Right atrium auricular region (tissue), 2 donors: ENCODE measurements around the gene MSMB. TPM values are rescaled to one million over a fixed set of nuclear protein-coding genes. Genes with fewer than 3 reads are reported as not detected.
"Not testable (repeated sequence)": the region's sequence is repeated elsewhere in the genome, so short reads cannot be mapped to it uniquely, and the experiment has no call there.

Experiments used
- DNase-seq: peaks from one replicate; pipeline ENCODE4 v3.0.0-alpha.2; 2019; ENCODE audit warnings: low spot score
- H3K27ac ChIP-seq, 2 donors: fragments of 200-600 bp; sonication (generic); 1 replicate in 1 of 2; 2 replicates in 1 of 2; pipeline ENCODE4 v1.5.1; 2016 to 2019
- H3K27me3 ChIP-seq, 2 donors: fragments of 200-600 bp; sonication (generic); one replicate each; pipeline versions ENCODE4 v1.5.1 to v1.6.0; 2017 to 2019
- H3K36me3 ChIP-seq: fragments of 200-600 bp; sonication (generic); one replicate; pipeline ENCODE4 v1.5.1; 2016
- H3K4me1 ChIP-seq, 2 donors: fragments of 200-600 bp; sonication (generic); one replicate each; pipeline versions ENCODE4 v1.5.1 to v1.6.0; 2017 to 2019
- H3K4me3 ChIP-seq, 2 donors: fragments of 200-600 bp; sonication (generic); 1 replicate in 1 of 2; 2 replicates in 1 of 2; pipeline ENCODE4 v1.5.1; 2017 to 2019; ENCODE audit warnings: mild to moderate bottlenecking in 1 of 2, moderate library complexity in 1 of 2
- H3K9me3 ChIP-seq, 2 donors: fragments of 200-600 bp; sonication (generic); one replicate each; pipeline ENCODE4 v1.5.1; 2019
- total RNA-seq, 2 donors: library from RNA; depleted of rRNA; stranded (reverse); fragments of >200 nt; gene quantifications; one replicate each; pipeline ENCODE4 v1.1.0, GENCODE V29; 2016
- TF ChIP-seq, protein P1 (sequence below), 2 donors: fragments of 200-600 bp; sonication (generic); IDR thresholded peaks; one replicate each; pipeline ENCODE4 v1.5.1; 2019; ENCODE audit warnings: antibody characterized with exemption in 2 of 2

Gene MSMB
- total RNA-seq, 2 donors from 2014 or later, result not detected

DNA sequence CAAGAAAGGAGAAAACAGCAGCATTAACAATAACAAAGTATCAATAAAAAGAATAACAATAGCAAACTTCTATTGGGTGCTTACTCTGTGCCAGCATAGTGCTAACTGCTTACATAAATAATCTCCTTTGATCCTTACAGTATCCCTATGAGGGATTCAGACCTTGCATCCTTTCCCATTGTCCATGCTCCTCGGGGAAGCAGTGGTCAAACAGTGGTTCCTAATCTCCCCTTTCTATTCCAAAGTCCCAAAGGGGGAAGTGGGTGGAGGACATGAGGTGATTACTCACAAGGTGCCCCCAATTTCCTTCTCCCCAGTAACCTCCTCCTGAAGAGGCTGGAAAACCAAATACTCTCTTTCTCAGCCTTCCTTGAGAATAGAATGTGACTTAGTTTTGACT lies 22.0 kb upstream of the MSMB start:
- no peaks in the 10 kb centered on the region for H3K27me3 ChIP-seq
- no peak overlapping the region for H3K27ac ChIP-seq
- TF ChIP-seq, protein P1, sequence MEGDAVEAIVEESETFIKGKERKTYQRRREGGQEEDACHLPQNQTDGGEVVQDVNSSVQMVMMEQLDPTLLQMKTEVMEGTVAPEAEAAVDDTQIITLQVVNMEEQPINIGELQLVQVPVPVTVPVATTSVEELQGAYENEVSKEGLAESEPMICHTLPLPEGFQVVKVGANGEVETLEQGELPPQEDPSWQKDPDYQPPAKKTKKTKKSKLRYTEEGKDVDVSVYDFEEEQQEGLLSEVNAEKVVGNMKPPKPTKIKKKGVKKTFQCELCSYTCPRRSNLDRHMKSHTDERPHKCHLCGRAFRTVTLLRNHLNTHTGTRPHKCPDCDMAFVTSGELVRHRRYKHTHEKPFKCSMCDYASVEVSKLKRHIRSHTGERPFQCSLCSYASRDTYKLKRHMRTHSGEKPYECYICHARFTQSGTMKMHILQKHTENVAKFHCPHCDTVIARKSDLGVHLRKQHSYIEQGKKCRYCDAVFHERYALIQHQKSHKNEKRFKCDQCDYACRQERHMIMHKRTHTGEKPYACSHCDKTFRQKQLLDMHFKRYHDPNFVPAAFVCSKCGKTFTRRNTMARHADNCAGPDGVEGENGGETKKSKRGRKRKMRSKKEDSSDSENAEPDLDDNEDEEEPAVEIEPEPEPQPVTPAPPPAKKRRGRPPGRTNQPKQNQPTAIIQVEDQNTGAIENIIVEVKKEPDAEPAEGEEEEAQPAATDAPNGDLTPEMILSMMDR (IDR thresholded peaks at IDR 0.05), result no peak
- no peaks in the 10 kb centered on the region for H3K9me3 ChIP-seq
- no peak overlapping the region for H3K4me3 ChIP-seq
- no peaks in the 10 kb centered on the region for H3K4me1 ChIP-seq
- no peaks in the 10 kb centered on the region for H3K36me3 ChIP-seq
- no peak for DNase-seq

DNA sequence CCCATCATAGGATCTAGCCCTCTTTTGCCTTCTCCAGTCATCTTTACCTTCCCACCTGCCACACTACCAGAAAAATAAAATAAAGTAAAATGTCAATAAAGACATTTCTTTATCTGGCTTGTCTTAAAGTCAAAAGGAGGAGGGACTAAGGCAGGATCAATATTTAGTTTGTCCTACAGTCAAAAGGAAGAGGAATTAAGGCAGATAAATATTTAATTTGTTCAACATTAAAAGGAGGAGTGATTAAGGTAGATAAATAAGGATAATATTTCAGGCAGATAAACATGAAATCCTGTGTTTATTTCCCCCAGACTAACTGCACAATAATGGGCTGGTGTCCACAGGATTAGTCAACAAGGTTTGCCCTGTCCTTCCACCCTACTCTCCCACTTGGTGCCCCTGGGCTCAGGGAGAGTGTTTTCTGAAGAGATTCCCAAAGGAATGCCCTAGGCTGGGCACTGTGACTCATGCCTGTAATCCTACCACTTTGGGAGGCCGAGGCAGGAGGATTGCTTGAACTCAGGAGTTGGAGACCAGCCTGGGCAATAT lies 18.3 kb upstream of the MSMB start:
- no peak for DNase-seq
- Histone ChIP-seq H3K27me3 (no peaks in the 10 kb centered on the region), H3K4me3 (no peak overlapping the region), H3K27ac (no peak overlapping the region), H3K9me3 (no peaks in the 10 kb centered on the region), H3K4me1 (no peaks in the 10 kb centered on the region), H3K36me3 (no peaks in the 10 kb centered on the region)
- TF ChIP-seq, protein P1 (IDR thresholded peaks at IDR 0.05), result no peak

DNA sequence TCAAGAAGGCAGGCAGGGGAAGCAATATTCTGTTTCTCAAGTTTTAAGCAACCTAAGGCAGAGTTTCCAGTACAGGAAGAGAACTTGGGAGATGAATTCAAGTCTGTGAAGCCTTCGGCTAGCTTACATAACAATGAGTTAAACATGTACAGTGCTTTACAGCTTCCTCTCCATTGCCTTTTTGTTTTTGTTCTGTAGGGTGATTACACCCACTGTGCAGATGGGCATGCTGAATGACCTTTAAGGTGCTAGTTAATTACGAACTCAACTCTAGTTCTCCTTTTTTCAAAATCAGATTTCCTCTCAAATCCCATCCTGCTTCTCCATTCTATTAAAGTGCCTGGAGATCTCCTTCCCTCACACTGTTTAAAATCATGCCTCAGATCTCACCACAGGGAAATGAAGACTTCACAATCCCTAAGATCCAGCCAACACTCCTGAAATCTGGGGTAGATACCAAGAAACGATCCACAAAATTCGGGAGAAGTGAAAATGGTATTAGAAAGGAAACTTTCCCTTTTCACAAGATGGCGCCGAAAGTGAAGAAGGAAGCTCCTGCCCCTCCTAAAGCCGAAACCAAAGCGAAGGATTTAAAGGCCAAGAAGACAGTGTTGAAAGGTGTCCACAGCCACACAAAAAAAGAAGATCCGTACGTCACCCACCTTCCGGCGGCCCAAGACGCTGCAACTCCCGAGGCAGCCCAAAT lies 16.8 kb upstream of the MSMB start:
- TF ChIP-seq, protein P1 (IDR thresholded peaks at IDR 0.05), result no peak
- DNase-seq, result no peak
- Histone ChIP-seq H3K27me3 (no peaks in the 10 kb centered on the region), H3K4me1 (no peaks in the 10 kb centered on the region), H3K9me3 (no peaks in the 10 kb centered on the region), H3K36me3 (no peaks in the 10 kb centered on the region), H3K4me3 (no peak overlapping the region), H3K27ac (no peak overlapping the region)

DNA sequence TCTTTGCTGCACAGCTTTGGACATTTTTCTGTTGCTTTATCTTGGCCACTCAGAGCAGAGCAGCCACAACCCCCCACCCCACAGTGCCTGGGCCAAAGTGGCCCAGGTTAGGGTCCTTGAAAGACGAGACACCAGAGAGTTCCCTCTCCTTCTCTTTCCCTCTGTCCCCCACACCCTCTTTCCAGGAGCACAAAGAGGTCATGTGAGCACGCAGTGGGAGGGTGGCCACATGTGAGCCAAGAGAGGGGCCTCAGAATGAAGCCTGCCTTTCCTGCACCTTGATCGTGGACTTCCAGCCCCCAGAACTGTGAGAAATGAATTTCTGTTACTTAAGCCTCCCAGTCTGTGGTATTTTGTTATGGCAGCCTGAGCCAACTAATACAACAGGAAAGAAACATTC lies 14.6 kb upstream of the MSMB start:
- H3K4me3 ChIP-seq, result no peak overlapping the region
- no peaks in the 10 kb centered on the region for H3K27me3 ChIP-seq
- no peak overlapping the region for H3K27ac ChIP-seq
- H3K36me3 ChIP-seq, result no peaks in the 10 kb centered on the region
- TF ChIP-seq, protein P1 (IDR thresholded peaks at IDR 0.05), result no peak
- H3K4me1 ChIP-seq, result no peaks in the 10 kb centered on the region
- H3K9me3 ChIP-seq, result peaks cover 5% of the 10 kb centered on the region in 2 donors
- no peak for DNase-seq

DNA sequence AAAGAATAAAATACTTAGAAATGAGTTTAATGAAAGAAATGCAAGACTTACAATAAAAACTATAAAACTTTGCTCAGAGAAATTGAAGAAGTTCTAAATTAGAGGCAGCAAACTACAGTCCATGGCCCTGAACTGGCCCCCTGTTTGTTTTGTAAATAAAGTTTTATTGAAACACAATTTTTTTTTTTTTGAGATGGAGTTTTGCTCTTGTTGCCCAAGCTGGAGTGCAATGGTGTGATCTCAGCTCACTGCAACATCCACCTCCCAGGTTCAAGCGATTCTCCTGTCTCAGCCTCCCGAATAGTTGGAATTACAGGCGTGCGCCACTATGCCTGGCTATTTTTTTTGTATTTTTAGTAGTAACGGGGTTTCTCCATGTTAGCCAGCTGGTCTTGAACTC lies 11.9 kb upstream of the MSMB start:
- not testable (repeated sequence) for H3K9me3 ChIP-seq, DNase-seq, H3K36me3 ChIP-seq, H3K27ac ChIP-seq, H3K27me3 ChIP-seq, H3K4me3 ChIP-seq, H3K4me1 ChIP-seq

DNA sequence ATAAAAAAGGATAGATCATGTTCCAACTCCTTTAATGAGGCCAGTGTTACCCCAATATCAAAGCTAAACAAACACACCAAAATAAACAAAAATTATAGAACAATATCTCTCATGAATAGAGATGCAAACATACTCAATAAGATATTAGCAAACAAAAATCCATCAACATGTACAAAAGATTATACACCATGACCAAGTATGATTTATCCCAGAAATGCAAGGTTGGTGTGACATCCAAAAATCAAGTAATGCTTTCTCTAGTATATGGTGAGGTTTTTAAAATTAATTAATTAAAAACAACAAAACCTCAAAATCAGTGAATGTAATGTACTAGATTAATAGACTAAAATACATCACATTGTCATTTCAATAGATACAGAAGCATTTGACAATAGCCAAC lies 11.0 kb upstream of the MSMB start:
- Histone ChIP-seq H3K27ac (no peak overlapping the region), H3K4me1 (no peaks in the 10 kb centered on the region), H3K9me3 (peaks cover 5% of the 10 kb centered on the region in 2 donors), H3K4me3 (no peak overlapping the region), H3K27me3 (no peaks in the 10 kb centered on the region), H3K36me3 (no peaks in the 10 kb centered on the region)
- DNase-seq, result no peak
- TF ChIP-seq, protein P1 (IDR thresholded peaks at IDR 0.05), result no peak
